ENCODE data around the gene DPF1.

Gene DPF1

GRCh38 chr19:38221919-38222830 lies 1.8 kb downstream of the DPF1 start:
- no peak for DNase-seq (ENCODE audit: low read depth, low spot score)

GRCh38 chr19:38221421-38221820 lies 2.6 kb downstream of the DPF1 start:
- DNase-seq (ENCODE audit: low read depth, low spot score) = no peak

GRCh38 chr19:38219221-38219620 lies 4.8 kb downstream of the DPF1 start:
- DNase-seq (ENCODE audit: low read depth, low spot score) = no peak

GRCh38 chr19:38218204-38218603 lies 5.8 kb downstream of the DPF1 start:
- no peak for DNase-seq (ENCODE audit: low read depth, low spot score)

- DNase-seq (ENCODE audit: low read depth, low spot score) = no peak
Measured at GRCh38 chr19:38216785-38217641, 7.0 kb downstream of the DPF1 start.

GRCh38 chr19:38213911-38214625 lies 10.0 kb downstream of the DPF1 start:
- no peak for DNase-seq (ENCODE audit: low read depth, low spot score)

GRCh38 chr19:38213469-38213868 lies 10.6 kb downstream of the DPF1 start:
- no peak for DNase-seq (ENCODE audit: low read depth, low spot score)

GRCh38 chr19:38211766-38212165 lies 12.3 kb downstream of the DPF1 start:
- DNase-seq (ENCODE audit: low read depth, low spot score) = no peak

GRCh38 chr19:38211151-38211591 lies 12.9 kb downstream of the DPF1 start:
- DNase-seq (ENCODE audit: low read depth, low spot score) = no peak

- no peak for DNase-seq (ENCODE audit: low read depth, low spot score)
Measured at GRCh38 chr19:38210458-38210987, 13.5 kb downstream of the DPF1 start.

- no peak for DNase-seq (ENCODE audit: low read depth, low spot score)
Measured at GRCh38 chr19:38209671-38210457, 14.2 kb downstream of the DPF1 start.

GRCh38 chr19:38209152-38209551 lies 14.9 kb downstream of the DPF1 start:
- no peak for DNase-seq (ENCODE audit: low read depth, low spot score)

GRCh38 chr19:38208571-38208970 lies 15.5 kb downstream of the DPF1 start:
- no peak for DNase-seq (ENCODE audit: low read depth, low spot score)

- no peak for DNase-seq (ENCODE audit: low read depth, low spot score)
Measured at GRCh38 chr19:38207543-38207942, 16.5 kb downstream of the DPF1 start.

- DNase-seq (ENCODE audit: low read depth, low spot score) = no peak
Measured at GRCh38 chr19:38206928-38207327, 17.1 kb downstream of the DPF1 start.

GRCh38 chr19:38206006-38206745 lies 17.8 kb downstream of the DPF1 start:
- no peak for DNase-seq (ENCODE audit: low read depth, low spot score)

- DNase-seq (ENCODE audit: low read depth, low spot score) = no peak
Measured at GRCh38 chr19:38204728-38205127, 19.3 kb downstream of the DPF1 start.

GRCh38 chr19:38204096-38204495 lies 19.9 kb downstream of the DPF1 start:
- no peak for DNase-seq (ENCODE audit: low read depth, low spot score)

- no peak for DNase-seq (ENCODE audit: low read depth, low spot score)
Measured at GRCh38 chr19:38203197-38203596, 20.8 kb downstream of the DPF1 start.

- no peak for DNase-seq (ENCODE audit: low read depth, low spot score)
Measured at GRCh38 chr19:38202504-38202903, 21.5 kb downstream of the DPF1 start.

All from brain pericyte (primary cell).